Activated T-helper 1 cell treated with anti-CD3 and anti-CD28 coated beads, Interleukin-12 subunit alpha, Interleukin-12 subunit beta, Interleukin-2, Interleukin-4 antibody, amounts not matched to agents 30 ng/mL and 10 ng/mL and 1 ng/mL, durations not matched to agents 14 hours and 24 hours and 36 hours (primary cell): ENCODE results near the gene FCGR2B. TPM values are rescaled to one million over a fixed set of nuclear protein-coding genes. Genes with fewer than 3 reads are reported as not detected.
A peak's percentile ranks its signal among the peaks of the same experiment; 100 is the strongest.
"Not testable (repeated sequence)": the region's sequence is repeated elsewhere in the genome, so short reads cannot be mapped to it uniquely, and the experiment has no call there.

Experiments used
- DNase-seq: peaks from one replicate; pipeline ENCODE4 v3.0.0; 2021; ENCODE audit warnings: low spot score
- H3K27ac Mint-ChIP-seq: one replicate; pipeline ENCODE4 v1.8.0; 2021; ENCODE audit warnings: mild to moderate bottlenecking, mixed read lengths
- H3K27me3 Mint-ChIP-seq: one replicate; pipeline ENCODE4 v1.8.0; 2022; ENCODE audit warnings: mild to moderate bottlenecking, moderate library complexity, mixed read lengths; ENCODE audit not compliant: insufficient read depth
- H3K36me3 Mint-ChIP-seq: one replicate; pipeline ENCODE4 v1.8.0; 2021; ENCODE audit warnings: low read depth, mixed read lengths
- H3K4me1 Mint-ChIP-seq: one replicate; pipeline ENCODE4 v1.8.0; 2021; ENCODE audit warnings: low read depth, mixed read lengths
- H3K4me3 Mint-ChIP-seq: one replicate; pipeline ENCODE4 v1.8.0; 2021; ENCODE audit warnings: mild to moderate bottlenecking, moderate library complexity, mixed read lengths
- H3K9me3 Mint-ChIP-seq: one replicate; pipeline ENCODE4 v1.8.0; 2021; ENCODE audit warnings: mixed read lengths
- intact Hi-C: fragments of 100-400 bp; cut with micrococcal nuclease; formaldehyde crosslinking; loops from one replicate; pipeline ENCODE4 v1.15.1; 2024
- total RNA-seq: library from RNA; stranded (reverse); gene quantifications from 2 replicates; pipeline ENCODE4 v1.2.3, GENCODE V29; 2022

Gene FCGR2B
- total RNA-seq, 1 donor from 2014 or later = not detected

DNA sequence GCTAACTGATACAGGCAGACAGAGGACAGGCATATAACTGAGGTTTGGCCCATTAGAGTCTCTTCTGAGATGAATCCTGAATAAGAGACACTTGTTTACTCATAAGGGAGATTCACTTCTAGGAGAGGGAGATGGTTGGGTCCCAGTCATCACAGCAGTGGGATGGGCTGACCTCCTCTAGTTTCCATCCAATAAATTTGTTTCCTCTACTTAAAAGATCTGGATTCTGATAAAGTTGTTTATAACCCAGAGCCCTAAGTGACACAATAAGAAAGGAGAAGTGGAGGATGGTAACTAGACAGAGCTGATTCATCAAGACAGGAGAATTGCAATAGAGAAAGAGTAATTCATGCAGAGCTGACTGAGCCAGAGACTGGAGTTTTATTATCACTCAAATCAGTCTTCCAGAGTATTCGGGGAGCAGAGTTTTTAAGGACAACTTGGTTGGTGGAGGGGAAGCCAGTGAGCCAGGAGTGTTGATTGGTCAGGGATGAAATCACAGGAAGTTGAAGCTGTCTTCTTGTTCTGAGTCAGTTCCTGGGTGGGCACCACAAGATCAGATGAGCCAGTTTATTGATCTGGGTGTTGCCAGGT lies 26.7 kb upstream of the FCGR2B start:
- Mint-ChIP-seq H3K4me1 (peaks cover 14% of the 10 kb centered on the region), H3K27ac (peak overlapping the region; percentile 72)
- H3K9me3 Mint-ChIP-seq, DNase-seq, H3K36me3 Mint-ChIP-seq, intact Hi-C loops, H3K27me3 Mint-ChIP-seq, H3K4me3 Mint-ChIP-seq: not testable (repeated sequence)

- H3K27me3 Mint-ChIP-seq, H3K36me3 Mint-ChIP-seq, DNase-seq, intact Hi-C loops, H3K4me3 Mint-ChIP-seq, H3K9me3 Mint-ChIP-seq: not testable (repeated sequence)
- peak overlapping the region; percentile 45 for H3K27ac Mint-ChIP-seq
- H3K4me1 Mint-ChIP-seq = peaks cover 14% of the 10 kb centered on the region
Observed at GRCh38 chr1:161636976-161637375, 26.0 kb upstream of the FCGR2B start.

GRCh38 chr1:161638251-161638993 lies 24.5 kb upstream of the FCGR2B start:
- H3K27me3 Mint-ChIP-seq, intact Hi-C loops, H3K4me3 Mint-ChIP-seq, H3K9me3 Mint-ChIP-seq, DNase-seq, H3K27ac Mint-ChIP-seq, H3K36me3 Mint-ChIP-seq: not testable (repeated sequence)
- peaks cover 22% of the 10 kb centered on the region for H3K4me1 Mint-ChIP-seq

DNA sequence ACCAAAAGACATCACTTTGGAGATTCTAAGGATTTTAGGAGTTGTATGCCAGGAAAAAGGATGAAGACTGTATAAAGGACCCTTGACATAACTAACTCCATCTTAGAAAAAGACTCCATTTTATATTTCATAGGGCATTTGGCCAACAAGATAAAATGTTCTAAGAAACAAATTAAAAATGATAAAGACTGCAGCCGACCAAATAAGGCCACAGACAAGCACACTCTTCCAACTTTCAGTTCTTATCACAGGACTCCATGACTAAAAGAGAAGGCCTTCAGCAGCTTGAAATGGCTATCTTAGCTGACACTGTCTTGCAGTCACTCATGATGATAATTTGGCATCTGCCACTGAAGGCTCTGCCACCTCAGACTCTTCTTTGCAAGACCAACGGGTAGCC lies 23.7 kb upstream of the FCGR2B start:
- peaks cover 22% of the 10 kb centered on the region for H3K4me1 Mint-ChIP-seq
- H3K4me3 Mint-ChIP-seq, intact Hi-C loops, H3K9me3 Mint-ChIP-seq, H3K27ac Mint-ChIP-seq, H3K36me3 Mint-ChIP-seq, H3K27me3 Mint-ChIP-seq, DNase-seq: not testable (repeated sequence)

DNA sequence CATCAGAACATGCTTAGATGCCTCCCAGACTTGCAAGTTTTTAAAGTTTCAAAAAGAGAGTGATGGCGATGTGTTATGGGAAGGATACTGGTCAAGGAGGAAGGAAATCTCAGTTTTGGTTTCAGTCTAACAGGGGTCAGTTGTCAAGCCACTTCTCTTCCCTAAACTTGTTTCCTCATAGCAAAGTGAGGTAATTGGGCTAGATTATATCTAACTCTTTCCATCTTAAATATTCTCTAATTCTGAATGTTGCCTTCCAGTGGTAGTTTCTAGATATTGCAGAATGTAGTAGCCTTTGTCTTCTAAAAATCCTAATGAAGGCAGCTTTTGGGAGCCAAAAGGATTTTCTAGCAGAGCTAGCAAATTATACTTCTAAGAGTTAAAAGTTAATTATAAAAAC lies 20.2 kb upstream of the FCGR2B start:
- intact Hi-C loops, H3K36me3 Mint-ChIP-seq, DNase-seq, H3K9me3 Mint-ChIP-seq, H3K4me1 Mint-ChIP-seq, H3K27ac Mint-ChIP-seq, H3K4me3 Mint-ChIP-seq: not testable (repeated sequence)
- peaks cover 18% of the 10 kb centered on the region for H3K27me3 Mint-ChIP-seq

DNA sequence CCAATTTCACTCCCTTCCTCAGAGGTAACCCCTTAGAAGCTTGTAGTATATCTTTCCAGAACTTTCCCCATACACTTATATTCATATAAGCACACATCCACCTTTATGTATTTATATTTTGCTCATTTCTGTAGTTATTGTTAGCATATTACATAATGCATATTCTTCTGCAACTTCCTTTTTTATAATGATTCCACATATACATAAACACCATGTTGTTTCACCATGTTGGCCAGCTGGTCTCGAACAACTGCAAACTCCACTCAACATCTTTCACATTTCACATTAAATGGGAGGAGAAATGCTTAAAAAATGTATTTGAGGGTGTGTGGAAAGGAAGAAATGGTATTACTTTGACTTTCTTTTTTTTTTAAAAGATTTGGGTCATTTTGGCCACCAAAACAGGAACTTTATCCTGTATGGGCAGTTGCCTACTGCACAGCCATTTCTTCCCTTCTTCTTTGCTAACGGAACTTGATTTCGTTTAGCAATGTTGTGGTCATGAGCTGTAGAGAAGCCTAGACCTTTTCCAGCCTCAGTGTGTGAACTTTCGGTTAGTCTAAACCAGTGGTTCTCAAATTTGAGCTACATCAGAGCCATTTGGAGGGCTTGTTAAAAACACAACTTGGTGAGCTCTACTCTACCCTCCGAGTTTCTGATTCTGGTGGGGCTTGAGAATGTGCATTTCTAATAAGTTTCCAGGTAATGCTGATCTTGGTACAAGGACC lies 19.3 kb upstream of the FCGR2B start:
- H3K9me3 Mint-ChIP-seq, intact Hi-C loops, H3K36me3 Mint-ChIP-seq, DNase-seq, H3K27ac Mint-ChIP-seq, H3K4me1 Mint-ChIP-seq, H3K4me3 Mint-ChIP-seq: not testable (repeated sequence)
- peaks cover 22% of the 10 kb centered on the region for H3K27me3 Mint-ChIP-seq

- DNase-seq, H3K9me3 Mint-ChIP-seq, H3K4me3 Mint-ChIP-seq, intact Hi-C loops, H3K4me1 Mint-ChIP-seq, H3K27ac Mint-ChIP-seq, H3K36me3 Mint-ChIP-seq: not testable (repeated sequence)
- peaks cover 24% of the 10 kb centered on the region for H3K27me3 Mint-ChIP-seq
Observed at GRCh38 chr1:161644855-161645254, 18.1 kb upstream of the FCGR2B start.

GRCh38 chr1:161647507-161648360 lies 15.2 kb upstream of the FCGR2B start:
- DNase-seq, H3K4me3 Mint-ChIP-seq, intact Hi-C loops, H3K27ac Mint-ChIP-seq, H3K4me1 Mint-ChIP-seq, H3K9me3 Mint-ChIP-seq, H3K36me3 Mint-ChIP-seq: not testable (repeated sequence)
- H3K27me3 Mint-ChIP-seq = peaks cover 33% of the 10 kb centered on the region

GRCh38 chr1:161653541-161653940 lies 9.4 kb upstream of the FCGR2B start:
- H3K4me1 Mint-ChIP-seq, intact Hi-C loops, H3K9me3 Mint-ChIP-seq, H3K4me3 Mint-ChIP-seq, H3K27ac Mint-ChIP-seq, H3K36me3 Mint-ChIP-seq, DNase-seq: not testable (repeated sequence)
- H3K27me3 Mint-ChIP-seq = peaks cover 14% of the 10 kb centered on the region

GRCh38 chr1:161653971-161654370 lies 9.0 kb upstream of the FCGR2B start:
- DNase-seq, H3K9me3 Mint-ChIP-seq, H3K36me3 Mint-ChIP-seq, H3K4me1 Mint-ChIP-seq, H3K27ac Mint-ChIP-seq, H3K4me3 Mint-ChIP-seq, intact Hi-C loops: not testable (repeated sequence)
- H3K27me3 Mint-ChIP-seq = peaks cover 11% of the 10 kb centered on the region

- H3K27me3 Mint-ChIP-seq, H3K27ac Mint-ChIP-seq, H3K4me1 Mint-ChIP-seq, DNase-seq, intact Hi-C loops, H3K4me3 Mint-ChIP-seq, H3K36me3 Mint-ChIP-seq, H3K9me3 Mint-ChIP-seq: not testable (repeated sequence)
Observed at GRCh38 chr1:161658524-161658923, 4.4 kb upstream of the FCGR2B start.

DNA sequence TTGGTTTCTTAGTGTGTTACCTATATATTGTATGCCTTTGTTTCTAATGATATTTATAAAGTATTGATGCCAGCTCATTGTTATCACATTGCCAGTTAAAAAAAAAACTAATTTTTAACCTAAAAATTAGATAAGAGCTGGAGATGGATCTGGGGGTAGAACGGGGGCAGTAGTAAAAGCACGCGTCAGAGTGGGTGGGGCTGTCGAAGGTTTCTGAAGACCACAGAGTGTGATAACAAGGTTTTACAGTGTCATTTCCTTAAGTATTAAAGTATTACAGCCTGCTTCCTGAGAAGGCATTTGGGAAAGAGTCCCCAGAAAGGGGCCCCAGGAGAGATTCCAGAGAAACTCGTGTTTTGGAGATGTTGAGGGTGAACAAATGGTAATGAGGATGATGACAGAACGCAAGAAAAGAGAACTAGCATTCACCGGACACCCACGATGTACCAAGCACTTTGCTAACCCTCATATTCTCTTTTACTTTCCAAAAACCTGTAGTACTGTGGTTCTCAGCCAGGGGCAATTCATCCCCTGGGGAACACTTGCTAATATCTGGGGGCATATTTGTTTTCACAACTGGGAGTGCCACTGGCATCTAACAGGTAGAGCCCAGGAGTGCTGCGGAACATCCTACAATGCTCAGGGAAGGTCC lies 1.2 kb upstream of the FCGR2B start:
- H3K36me3 Mint-ChIP-seq, intact Hi-C loops, H3K4me1 Mint-ChIP-seq, H3K4me3 Mint-ChIP-seq, H3K9me3 Mint-ChIP-seq, DNase-seq, H3K27ac Mint-ChIP-seq, H3K27me3 Mint-ChIP-seq: not testable (repeated sequence)
